Breast epithelium (tissue), 4 donors: ENCODE measurements around the gene FBXW9. TPM values are rescaled to one million over a fixed set of nuclear protein-coding genes. Genes with fewer than 3 reads are reported as not detected.

Experiments
- DNase-seq, 2 donors: peaks; one replicate each; pipeline ENCODE4 v3.0.0-alpha.2; 2019; ENCODE audit warnings: low spot score in 2 of 2
- H3K27ac ChIP-seq, 2 donors: fragments of 200-600 bp; sonication (generic) in 1 of 2; one replicate each; pipeline ENCODE4 v1.5.1; 2016 to 2019; ENCODE audit warnings: mild to moderate bottlenecking in 1 of 2
- H3K27me3 ChIP-seq, 2 donors: fragments of 200-600 bp; sonication (generic) in 1 of 2; one replicate each; pipeline versions ENCODE4 v1.5.1 to v1.6.0; 2017 to 2019; ENCODE audit warnings: control low read depth in 1 of 2, mild to moderate bottlenecking in 1 of 2
- H3K36me3 ChIP-seq: fragments of 200-600 bp; one replicate; pipeline ENCODE4 v1.5.1; 2019
- H3K4me1 ChIP-seq, 2 donors: fragments of 200-600 bp; sonication (generic); one replicate each; pipeline ENCODE4 v1.5.1; 2016 to 2019; ENCODE audit warnings: control low read depth in 1 of 2
- H3K4me3 ChIP-seq, 3 donors: fragments of 200-600 bp; sonication (generic); 1 replicate in 2 of 3; 2 replicates in 1 of 3; pipeline ENCODE4 v1.5.1; 2016 to 2019; ENCODE audit warnings: mild to moderate bottlenecking in 3 of 3, moderate library complexity in 2 of 3
- H3K9me3 ChIP-seq, 2 donors: fragments of 200-600 bp; sonication (generic) in 1 of 2; one replicate each; pipeline ENCODE4 v1.5.1; 2016 to 2019; ENCODE audit warnings: control low read depth in 1 of 2
- CTCF ChIP-seq, 3 donors: fragments of 450-650 bp; IDR thresholded peaks; one replicate each; pipeline ENCODE4 v1.5.1; 2016 to 2017; ENCODE audit warnings: antibody characterized with exemption in 3 of 3, mild to moderate bottlenecking in 3 of 3, moderate library complexity in 3 of 3
- POLR2A ChIP-seq: fragments of 450-650 bp; IDR thresholded peaks from one replicate; pipeline ENCODE4 v1.6.1; 2016; ENCODE audit warnings: antibody characterized with exemption, mild to moderate bottlenecking, moderate library complexity
- POLR2AphosphoS5 ChIP-seq, 3 donors: sonication (generic); formaldehyde crosslinking; IDR thresholded peaks; one replicate each; pipeline ENCODE4 v1.6.1; 2017; ENCODE audit warnings: antibody characterized with exemption in 3 of 3
- intact Hi-C: fragments of 100-400 bp; cut with DNase I; formaldehyde crosslinking; loops from one replicate; pipeline ENCODE4 v1.15.1; 2023; ENCODE audit warnings: low total_unique reads
- total RNA-seq, 3 donors: library from RNA; depleted of rRNA; stranded (reverse); fragments of >200 nt; gene quantifications; one replicate each; pipeline ENCODE4 v1.1.0, GENCODE V29; 2016

The FBXW9 gene
- total RNA-seq, 3 donors from 2014 or later = 4.8 to 13.8 (median 8.5) TPM

DNA sequence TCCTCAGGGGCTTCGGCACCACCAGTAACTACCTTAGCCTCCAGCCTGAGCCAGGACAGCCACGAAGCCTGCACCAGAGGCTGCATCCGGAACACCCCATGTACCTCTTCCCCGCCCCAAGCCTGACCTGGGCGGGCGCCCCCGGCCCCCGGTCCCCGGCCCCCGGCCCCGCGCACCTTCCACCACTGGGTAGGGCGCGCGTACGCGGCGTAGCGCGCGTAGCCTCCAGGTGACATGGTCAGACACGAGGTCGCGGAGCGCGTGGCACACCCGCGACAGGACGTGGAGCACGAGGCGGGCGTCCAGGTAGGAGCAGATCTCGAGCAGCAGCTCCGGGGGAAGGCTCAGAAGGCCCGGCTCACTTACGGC, 450 bp downstream of the FBXW9 start:
- TF ChIP-seq POLR2AphosphoS5 (IDR thresholded peaks at IDR 0.05) = no peak
- TF ChIP-seq POLR2A = no peak
- TF ChIP-seq CTCF (IDR thresholded peaks at IDR 0.05) = no peak
- DNase-seq = no peak
- Histone ChIP-seq H3K27me3 (no peaks in the 10 kb centered on the region), H3K4me3 (peak overlapping the region; percentile 82 to 94 (median 88)), H3K9me3 (no peaks in the 10 kb centered on the region), H3K4me1 (peaks cover 4 to 5% of the 10 kb centered on the region in 2 donors), H3K36me3 (peaks cover 4% of the 10 kb centered on the region), H3K27ac (peak overlapping the region; percentile 83 to 88)
- intact Hi-C loops = no loop called here

- no peak for TF ChIP-seq POLR2AphosphoS5 (IDR thresholded peaks at IDR 0.05)
- no peak for TF ChIP-seq POLR2A
- no peak for TF ChIP-seq CTCF (IDR thresholded peaks at IDR 0.05)
- peak overlapping the region; percentile 82 to 94 (median 88) for H3K4me3 ChIP-seq
- no peaks in the 10 kb centered on the region for H3K36me3 ChIP-seq
- H3K9me3 ChIP-seq = no peaks in the 10 kb centered on the region
- H3K27ac ChIP-seq = no peak overlapping the region
- DNase-seq = no peak
- H3K27me3 ChIP-seq = no peaks in the 10 kb centered on the region
- intact Hi-C loops = no loop called here
- H3K4me1 ChIP-seq = peaks cover 4 to 5% of the 10 kb centered on the region in 2 donors
Measured at GRCh38 chr19:12695514-12695913, 917 bp downstream of the FBXW9 start.

DNA sequence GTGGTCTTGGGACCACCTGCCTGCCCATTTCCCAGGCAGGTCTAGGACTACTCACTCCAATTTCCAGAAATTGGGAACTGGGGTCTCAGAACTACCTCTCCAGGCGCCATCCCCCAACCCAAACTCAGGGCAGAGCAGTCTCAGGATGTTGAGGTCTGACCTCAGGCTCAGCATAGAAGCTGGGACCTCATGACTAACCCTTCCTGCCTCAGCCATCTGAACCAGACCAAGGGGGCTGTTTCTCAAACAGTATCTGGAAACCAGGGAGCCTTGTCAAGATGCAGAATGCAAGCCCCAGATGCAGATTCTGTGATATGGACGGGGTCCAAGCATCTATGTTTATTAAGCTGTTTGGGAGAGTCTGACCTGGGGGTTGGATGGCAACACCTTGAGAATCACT, 1.3 kb downstream of the FBXW9 start:
- H3K27ac ChIP-seq = no peak overlapping the region
- H3K9me3 ChIP-seq = no peaks in the 10 kb centered on the region
- peaks cover 4 to 5% of the 10 kb centered on the region in 2 donors for H3K4me1 ChIP-seq
- TF ChIP-seq POLR2A = no peak
- no peak for TF ChIP-seq CTCF (IDR thresholded peaks at IDR 0.05)
- no peak for TF ChIP-seq POLR2AphosphoS5 (IDR thresholded peaks at IDR 0.05)
- intact Hi-C loops = no loop called here
- H3K27me3 ChIP-seq = no peaks in the 10 kb centered on the region
- peak overlapping the region in 1 of 3 donors; percentile 94 for H3K4me3 ChIP-seq
- no peak for DNase-seq
- no peaks in the 10 kb centered on the region for H3K36me3 ChIP-seq

GRCh38 chr19:12694641-12695040, 1.8 kb downstream of the FBXW9 start:
- no peaks in the 10 kb centered on the region for H3K9me3 ChIP-seq
- no peak for DNase-seq
- no peaks in the 10 kb centered on the region for H3K36me3 ChIP-seq
- no peaks in the 10 kb centered on the region for H3K27me3 ChIP-seq
- no peak overlapping the region for H3K27ac ChIP-seq
- TF ChIP-seq POLR2A = no peak
- no peak for TF ChIP-seq POLR2AphosphoS5 (IDR thresholded peaks at IDR 0.05)
- no peak for TF ChIP-seq CTCF (IDR thresholded peaks at IDR 0.05)
- H3K4me1 ChIP-seq = peaks cover 4 to 5% of the 10 kb centered on the region in 2 donors
- intact Hi-C loops = no loop called here
- H3K4me3 ChIP-seq = no peak overlapping the region

GRCh38 chr19:12692960-12693359, 3.5 kb downstream of the FBXW9 start:
- Histone ChIP-seq H3K9me3 (no peaks in the 10 kb centered on the region), H3K27ac (no peak overlapping the region), H3K36me3 (no peaks in the 10 kb centered on the region), H3K27me3 (no peaks in the 10 kb centered on the region), H3K4me1 (peaks cover 4 to 5% of the 10 kb centered on the region in 2 donors), H3K4me3 (no peak overlapping the region)
- intact Hi-C loops = no loop called here
- DNase-seq = no peak
- TF ChIP-seq POLR2A = no peak
- no peak for TF ChIP-seq POLR2AphosphoS5 (IDR thresholded peaks at IDR 0.05)
- no peak for TF ChIP-seq CTCF (IDR thresholded peaks at IDR 0.05)
